Panc1 (cell line): ENCODE measurements around the gene C20orf204.

Experiments used
- SIN3A ChIP-seq: IDR thresholded peaks from 2 replicates; pipeline ENCODE4 v1.6.1; 2012; ENCODE audit warnings: low read depth, mild to moderate bottlenecking, low read length, moderate library complexity, borderline replicate concordance; ENCODE audit not compliant: insufficient read depth
- TF ChIP-seq, protein P1 (sequence below): fragments of 450-650 bp; IDR thresholded peaks from 2 replicates; pipeline ENCODE4 v1.5.1; 2017; ENCODE audit warnings: mild to moderate bottlenecking
- TF ChIP-seq, protein P2 (sequence below), 2 experiments: IDR thresholded peaks; 2 replicates each; pipeline ENCODE4 v1.6.1; 2011 to 2012; ENCODE audit warnings: low read depth in 2 of 2, control low read depth in 1 of 2, low read length in 1 of 2, mild to moderate bottlenecking in 1 of 2, moderate library complexity in 1 of 2; ENCODE audit not compliant: insufficient read depth in 1 of 2

DNA sequence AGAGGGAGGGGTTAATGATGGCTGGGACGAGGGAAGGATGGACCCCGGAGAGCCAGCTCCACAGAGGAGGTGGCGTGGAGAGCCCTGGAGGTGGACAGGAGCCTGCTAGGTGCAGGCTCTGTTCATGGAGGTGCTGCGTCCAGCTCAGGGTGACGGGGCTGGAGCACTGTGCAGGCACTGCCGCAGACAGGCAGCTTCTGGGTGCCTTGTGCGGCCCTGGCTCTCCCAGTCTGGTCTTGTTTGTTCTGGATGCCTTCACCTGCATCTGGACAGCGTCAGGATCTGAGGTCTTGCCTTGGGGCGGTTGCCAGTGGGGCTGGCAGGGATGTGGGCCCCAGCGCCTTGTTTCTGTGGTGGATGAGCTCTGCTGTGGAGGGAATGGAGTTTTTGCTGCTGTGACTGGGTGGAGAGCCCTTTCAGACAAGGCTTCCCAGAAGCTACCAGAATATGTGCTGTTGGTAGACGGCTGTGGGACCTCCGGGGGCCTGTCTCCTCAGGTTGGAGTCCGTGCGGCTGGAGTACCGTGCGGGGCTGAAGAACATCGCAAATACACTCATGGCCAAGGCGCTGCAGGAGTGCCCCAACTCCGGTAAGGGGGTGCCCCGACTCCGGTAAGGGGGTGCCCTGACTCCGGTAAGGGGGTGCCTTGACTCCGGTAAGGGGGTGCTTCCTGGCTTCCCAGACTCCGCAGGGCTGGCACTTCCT, 7.8 kb upstream of the C20orf204 start:
- TF ChIP-seq, protein P1, sequence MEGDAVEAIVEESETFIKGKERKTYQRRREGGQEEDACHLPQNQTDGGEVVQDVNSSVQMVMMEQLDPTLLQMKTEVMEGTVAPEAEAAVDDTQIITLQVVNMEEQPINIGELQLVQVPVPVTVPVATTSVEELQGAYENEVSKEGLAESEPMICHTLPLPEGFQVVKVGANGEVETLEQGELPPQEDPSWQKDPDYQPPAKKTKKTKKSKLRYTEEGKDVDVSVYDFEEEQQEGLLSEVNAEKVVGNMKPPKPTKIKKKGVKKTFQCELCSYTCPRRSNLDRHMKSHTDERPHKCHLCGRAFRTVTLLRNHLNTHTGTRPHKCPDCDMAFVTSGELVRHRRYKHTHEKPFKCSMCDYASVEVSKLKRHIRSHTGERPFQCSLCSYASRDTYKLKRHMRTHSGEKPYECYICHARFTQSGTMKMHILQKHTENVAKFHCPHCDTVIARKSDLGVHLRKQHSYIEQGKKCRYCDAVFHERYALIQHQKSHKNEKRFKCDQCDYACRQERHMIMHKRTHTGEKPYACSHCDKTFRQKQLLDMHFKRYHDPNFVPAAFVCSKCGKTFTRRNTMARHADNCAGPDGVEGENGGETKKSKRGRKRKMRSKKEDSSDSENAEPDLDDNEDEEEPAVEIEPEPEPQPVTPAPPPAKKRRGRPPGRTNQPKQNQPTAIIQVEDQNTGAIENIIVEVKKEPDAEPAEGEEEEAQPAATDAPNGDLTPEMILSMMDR, result no peak
- TF ChIP-seq SIN3A, result no peak
- TF ChIP-seq, protein P2, sequence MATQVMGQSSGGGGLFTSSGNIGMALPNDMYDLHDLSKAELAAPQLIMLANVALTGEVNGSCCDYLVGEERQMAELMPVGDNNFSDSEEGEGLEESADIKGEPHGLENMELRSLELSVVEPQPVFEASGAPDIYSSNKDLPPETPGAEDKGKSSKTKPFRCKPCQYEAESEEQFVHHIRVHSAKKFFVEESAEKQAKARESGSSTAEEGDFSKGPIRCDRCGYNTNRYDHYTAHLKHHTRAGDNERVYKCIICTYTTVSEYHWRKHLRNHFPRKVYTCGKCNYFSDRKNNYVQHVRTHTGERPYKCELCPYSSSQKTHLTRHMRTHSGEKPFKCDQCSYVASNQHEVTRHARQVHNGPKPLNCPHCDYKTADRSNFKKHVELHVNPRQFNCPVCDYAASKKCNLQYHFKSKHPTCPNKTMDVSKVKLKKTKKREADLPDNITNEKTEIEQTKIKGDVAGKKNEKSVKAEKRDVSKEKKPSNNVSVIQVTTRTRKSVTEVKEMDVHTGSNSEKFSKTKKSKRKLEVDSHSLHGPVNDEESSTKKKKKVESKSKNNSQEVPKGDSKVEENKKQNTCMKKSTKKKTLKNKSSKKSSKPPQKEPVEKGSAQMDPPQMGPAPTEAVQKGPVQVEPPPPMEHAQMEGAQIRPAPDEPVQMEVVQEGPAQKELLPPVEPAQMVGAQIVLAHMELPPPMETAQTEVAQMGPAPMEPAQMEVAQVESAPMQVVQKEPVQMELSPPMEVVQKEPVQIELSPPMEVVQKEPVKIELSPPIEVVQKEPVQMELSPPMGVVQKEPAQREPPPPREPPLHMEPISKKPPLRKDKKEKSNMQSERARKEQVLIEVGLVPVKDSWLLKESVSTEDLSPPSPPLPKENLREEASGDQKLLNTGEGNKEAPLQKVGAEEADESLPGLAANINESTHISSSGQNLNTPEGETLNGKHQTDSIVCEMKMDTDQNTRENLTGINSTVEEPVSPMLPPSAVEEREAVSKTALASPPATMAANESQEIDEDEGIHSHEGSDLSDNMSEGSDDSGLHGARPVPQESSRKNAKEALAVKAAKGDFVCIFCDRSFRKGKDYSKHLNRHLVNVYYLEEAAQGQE (IDR thresholded peaks at IDR 0.05; ENCODE audit: insufficient read depth in 1 of 2, low read depth in 2 of 2, low read length in 1 of 2), result no peak
